Activated CD4-positive, alpha-beta T cell treated with anti-CD3 and anti-CD28 coated beads, Interleukin-2, amount 50 U/mL, for 1 hour (primary cell): ENCODE results near the gene DNAH10.

Experiments used
- DNase-seq: peaks from one replicate; pipeline ENCODE4 v3.0.0-alpha.2; 2020

The DNAH10 gene

GRCh38 chr12:123794027-123794426, 31.9 kb downstream of the DNAH10 start:
- DNase-seq: no peak

- DNase-seq: no peak
These were observed 36.4 kb downstream of the DNAH10 start for GRCh38 chr12:123798518-123798917.

GRCh38 chr12:123799227-123799626, 37.1 kb downstream of the DNAH10 start:
- DNase-seq: no peak

- DNase-seq: no peak
These were observed 39.6 kb downstream of the DNAH10 start for GRCh38 chr12:123801573-123802178.

- DNase-seq: no peak
These were observed 43.1 kb downstream of the DNAH10 start for GRCh38 chr12:123805173-123805572.

GRCh38 chr12:123807002-123807401, 44.9 kb downstream of the DNAH10 start:
- no peak for DNase-seq

- DNase-seq: no peak
These were observed 45.6 kb downstream of the DNAH10 start for GRCh38 chr12:123807670-123808069.

- DNase-seq: no peak
These were observed 46.1 kb downstream of the DNAH10 start for GRCh38 chr12:123808167-123808566.

- no peak for DNase-seq
These were observed 51.2 kb downstream of the DNAH10 start for GRCh38 chr12:123813349-123813748.

GRCh38 chr12:123815968-123816367, 53.9 kb downstream of the DNAH10 start:
- no peak for DNase-seq

- DNase-seq: no peak
These were observed 54.9 kb downstream of the DNAH10 start for GRCh38 chr12:123816896-123817537.

GRCh38 chr12:123822804-123823203, 60.7 kb downstream of the DNAH10 start:
- DNase-seq: no peak

- no peak for DNase-seq
These were observed 66.0 kb downstream of the DNAH10 start for GRCh38 chr12:123828120-123828519.

GRCh38 chr12:123828854-123829547, 66.9 kb downstream of the DNAH10 start:
- DNase-seq: no peak

GRCh38 chr12:123829561-123829960, 67.5 kb downstream of the DNAH10 start:
- DNase-seq: no peak

GRCh38 chr12:123830675-123831074, 68.6 kb downstream of the DNAH10 start:
- no peak for DNase-seq

GRCh38 chr12:123832052-123832451, 70.0 kb downstream of the DNAH10 start:
- no peak for DNase-seq

GRCh38 chr12:123833830-123834229, 71.7 kb downstream of the DNAH10 start:
- no peak for DNase-seq

GRCh38 chr12:123834845-123835244, 72.7 kb downstream of the DNAH10 start:
- DNase-seq: no peak

GRCh38 chr12:123836292-123836691, 74.2 kb downstream of the DNAH10 start:
- DNase-seq: no peak

- no peak for DNase-seq
These were observed 77.7 kb downstream of the DNAH10 start for GRCh38 chr12:123839826-123840225.

GRCh38 chr12:123840765-123841425, 78.8 kb downstream of the DNAH10 start:
- DNase-seq: no peak

- DNase-seq: no peak
These were observed 82.0 kb downstream of the DNAH10 start for GRCh38 chr12:123843912-123844748.
